DND-41 (cell line): ENCODE data around the gene NDUFS3.
"Not testable (repeated sequence)": the region's sequence is repeated elsewhere in the genome, so short reads cannot be mapped to it uniquely, and the experiment has no call there.

Experiments used
- ATAC-seq: fragments of 200-7000 bp; cut with Tn5 transposase; 3 replicates; pipeline ENCODE4 v1.9.1; 2021; ENCODE audit warnings: low read depth; ENCODE audit not compliant: insufficient read depth
- DNase-seq: peaks from one replicate; pipeline ENCODE4 v3.0.0-alpha.2; 2020
- H2AFZ ChIP-seq: 2 replicates; pipeline ENCODE4 v1.6.0; 2012; ENCODE audit warnings: low read depth, low read length
- H3K27ac ChIP-seq: 2 replicates; pipeline ENCODE4 v1.5.1; 2012; ENCODE audit warnings: low read length, inconsistent platforms
- H3K27me3 ChIP-seq: fragments of 200-600 bp; sonication (generic); 2 replicates; pipeline ENCODE4 v1.6.0; 2012; ENCODE audit warnings: low read length, mild to moderate bottlenecking, inconsistent platforms; ENCODE audit not compliant: insufficient read depth, poor library complexity
- H3K36me3 ChIP-seq: 2 replicates; pipeline ENCODE4 v1.5.1; 2012; ENCODE audit warnings: low read length, inconsistent platforms; ENCODE audit not compliant: insufficient read depth
- H3K4me1 ChIP-seq: 2 replicates; pipeline ENCODE4 v1.5.1; 2012; ENCODE audit warnings: mild to moderate bottlenecking, low read length; ENCODE audit not compliant: insufficient read depth
- H3K4me2 ChIP-seq: 2 replicates; pipeline ENCODE4 v1.6.0; 2012; ENCODE audit warnings: mild to moderate bottlenecking, moderate library complexity, low read length, inconsistent platforms; ENCODE audit not compliant: insufficient read depth
- H3K4me3 ChIP-seq, 2 experiments: fragments of 200-600 bp in 1 of 2; shearing (Covaris generic) in 1 of 2; 2 replicates each; pipeline ENCODE4 v1.5.1; 2012 to 2016; ENCODE audit warnings: inconsistent platforms in 2 of 2, low read length in 2 of 2, mild to moderate bottlenecking in 2 of 2, low read depth in 1 of 2, moderate library complexity in 1 of 2
- H3K79me2 ChIP-seq: 2 replicates; pipeline ENCODE4 v1.6.0; 2012; ENCODE audit warnings: low read length, inconsistent platforms; ENCODE audit not compliant: insufficient read depth
- H3K9ac ChIP-seq: 2 replicates; pipeline ENCODE4 v1.6.0; 2012; ENCODE audit warnings: low read depth, mild to moderate bottlenecking, inconsistent platforms, low read length, moderate library complexity
- H3K9me3 ChIP-seq: 2 replicates; pipeline ENCODE4 v1.5.1; 2012; ENCODE audit warnings: low read length, moderate library complexity, mild to moderate bottlenecking, inconsistent platforms; ENCODE audit not compliant: insufficient read depth, severe bottlenecking
- H4K20me1 ChIP-seq: 2 replicates; pipeline ENCODE4 v1.6.0; 2012; ENCODE audit warnings: low read length; ENCODE audit not compliant: insufficient read depth
- CTCF ChIP-seq: IDR thresholded peaks from 2 replicates; pipeline ENCODE4 v1.5.1; 2012; ENCODE audit warnings: borderline replicate concordance, low read length, moderate library complexity, mild to moderate bottlenecking; ENCODE audit not compliant: poor library complexity, severe bottlenecking; ENCODE audit errors: extremely low read depth
- EZH2 ChIP-seq: IDR thresholded peaks from 3 replicates; pipeline ENCODE4 v1.6.1; 2012; ENCODE audit warnings: borderline replicate concordance, low read depth, mild to moderate bottlenecking, moderate library complexity, low read length, inconsistent platforms; ENCODE audit not compliant: severe bottlenecking

Gene NDUFS3

GRCh38 chr11:47558695-47559094 lies 20.2 kb upstream of the NDUFS3 start:
- no peak for DNase-seq

DNA sequence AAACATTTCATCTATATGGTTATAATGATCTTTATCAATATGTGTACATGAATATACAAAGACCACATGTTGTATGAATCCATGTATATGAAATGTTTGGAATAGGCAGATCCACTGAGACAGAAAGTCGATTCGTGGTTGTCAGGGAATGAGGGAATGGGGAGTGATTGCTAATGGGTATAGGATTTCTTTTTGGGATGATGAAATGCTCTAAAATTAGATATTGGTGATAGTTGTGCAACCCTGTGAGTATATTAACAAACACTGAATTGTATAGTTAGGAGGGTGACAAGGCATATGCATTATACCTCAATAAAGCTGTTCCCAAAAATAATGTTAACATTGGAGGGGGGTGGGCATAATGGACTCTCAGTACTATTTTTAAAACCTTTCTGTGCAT lies 18.4 kb upstream of the NDUFS3 start:
- Histone ChIP-seq H2AFZ (no peak overlapping the region), H3K9me3 (no peaks in the 10 kb centered on the region), H3K4me3 (no peak overlapping the region), H3K36me3 (no peaks in the 10 kb centered on the region; the same call in 1 of the 2 replicates), H4K20me1 (no peaks in the 10 kb centered on the region), H3K9ac (no peak overlapping the region), H3K4me1 (peaks cover 14% of the 10 kb centered on the region), H3K4me2 (no peak overlapping the region), H3K27me3 (no peaks in the 10 kb centered on the region), H3K79me2 (peaks cover 15% of the 10 kb centered on the region), H3K27ac (no peak overlapping the region)
- TF ChIP-seq EZH2 (no peak), CTCF (no peak)
- no peak for ATAC-seq
- DNase-seq, result no peak

More at GRCh38 chr11:47558695-47559094, 20.2 kb upstream of the NDUFS3 start:
- peaks cover 10% of the 10 kb centered on the region for H3K4me1 ChIP-seq
- ATAC-seq, result no peak
- TF ChIP-seq EZH2 (no peak), CTCF (no peak)
- no peaks in the 10 kb centered on the region for H4K20me1 ChIP-seq
- no peaks in the 10 kb centered on the region for H3K27me3 ChIP-seq
- no peak overlapping the region for H3K9ac ChIP-seq
- H3K9me3 ChIP-seq, result no peaks in the 10 kb centered on the region
- no peak overlapping the region for H3K4me2 ChIP-seq
- H3K27ac ChIP-seq, result no peak overlapping the region
- no peak overlapping the region for H2AFZ ChIP-seq
- H3K79me2 ChIP-seq, result peaks cover 3% of the 10 kb centered on the region
- no peak overlapping the region for H3K4me3 ChIP-seq
- no peaks in the 10 kb centered on the region for H3K36me3 ChIP-seq

- H2AFZ ChIP-seq, H4K20me1 ChIP-seq, H3K27ac ChIP-seq, H3K27me3 ChIP-seq, H3K9ac ChIP-seq, DNase-seq, H3K4me2 ChIP-seq, H3K4me3 ChIP-seq, H3K9me3 ChIP-seq, ATAC-seq, H3K36me3 ChIP-seq: not testable (repeated sequence)
- peaks cover 34% of the 10 kb centered on the region for H3K79me2 ChIP-seq
- peaks cover 30% of the 10 kb centered on the region for H3K4me1 ChIP-seq
Observed at GRCh38 chr11:47562393-47562792, 16.5 kb upstream of the NDUFS3 start.

DNA sequence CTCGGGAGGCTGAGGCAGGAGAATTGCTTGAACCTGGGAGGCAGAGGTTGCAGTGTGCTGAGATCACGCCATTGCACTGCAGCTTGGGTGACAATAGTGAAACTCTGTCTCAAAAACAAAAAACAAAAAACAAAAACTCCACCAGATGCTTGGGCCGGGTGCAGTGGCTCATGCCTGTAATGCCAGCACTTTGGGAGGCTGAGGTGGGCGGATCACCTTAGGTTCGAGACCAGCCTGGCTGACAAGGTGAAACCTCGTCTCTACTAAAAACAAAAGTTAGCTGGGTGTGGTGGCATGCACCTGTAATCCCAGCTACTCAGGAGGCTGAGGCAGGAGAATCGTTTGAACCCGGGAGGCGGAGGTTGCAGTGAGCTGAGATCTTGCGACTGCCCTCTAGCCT lies 14.5 kb upstream of the NDUFS3 start:
- H3K36me3 ChIP-seq, result peaks cover 15% of the 10 kb centered on the region
- H3K4me3 ChIP-seq, result peak overlapping the region in 1 of 2 experiments; percentile 100; a peak in 3 of 4 replicates
- peak overlapping the region; percentile 97 for H3K4me2 ChIP-seq
- not testable (repeated sequence) for H3K27me3 ChIP-seq, H3K9me3 ChIP-seq, H4K20me1 ChIP-seq, H3K27ac ChIP-seq, ATAC-seq, DNase-seq
- H3K9ac ChIP-seq, result peak overlapping the region; percentile 99
- H3K4me1 ChIP-seq, result peaks cover 34% of the 10 kb centered on the region
- H2AFZ ChIP-seq, result 0 out of 2 replicates have a peak overlapping the region, but pooled peaks have one; percentile 98
- H3K79me2 ChIP-seq, result peaks cover 50% of the 10 kb centered on the region
